Stomach (tissue), 4 donors: ENCODE measurements around the gene NAALADL2.

ENCODE experiments used
- POLR2A ChIP-seq, 4 donors: fragments of 450-650 bp; IDR thresholded peaks; one replicate each; pipeline ENCODE4 v1.6.1; 2016; ENCODE audit warnings: antibody characterized with exemption in 4 of 4, control low read depth in 2 of 4, mild to moderate bottlenecking in 1 of 4, moderate library complexity in 1 of 4
- POLR2AphosphoS5 ChIP-seq, 3 donors: sonication (generic); formaldehyde crosslinking; IDR thresholded peaks; one replicate each; pipeline ENCODE4 v1.6.1; 2016; ENCODE audit warnings: antibody characterized with exemption in 3 of 3
- TF ChIP-seq, protein P1 (sequence below), 7 experiments: fragments of 450-650 bp in 4 of 7; fragments of 200-600 bp in 3 of 7; sonication (generic) in 3 of 7; IDR thresholded peaks; one replicate each; pipeline ENCODE4 v1.5.1; 2016 to 2019; ENCODE audit warnings: antibody characterized with exemption in 7 of 7, control low read depth in 2 of 7, mild to moderate bottlenecking in 1 of 7

- TF ChIP-seq, protein P1, sequence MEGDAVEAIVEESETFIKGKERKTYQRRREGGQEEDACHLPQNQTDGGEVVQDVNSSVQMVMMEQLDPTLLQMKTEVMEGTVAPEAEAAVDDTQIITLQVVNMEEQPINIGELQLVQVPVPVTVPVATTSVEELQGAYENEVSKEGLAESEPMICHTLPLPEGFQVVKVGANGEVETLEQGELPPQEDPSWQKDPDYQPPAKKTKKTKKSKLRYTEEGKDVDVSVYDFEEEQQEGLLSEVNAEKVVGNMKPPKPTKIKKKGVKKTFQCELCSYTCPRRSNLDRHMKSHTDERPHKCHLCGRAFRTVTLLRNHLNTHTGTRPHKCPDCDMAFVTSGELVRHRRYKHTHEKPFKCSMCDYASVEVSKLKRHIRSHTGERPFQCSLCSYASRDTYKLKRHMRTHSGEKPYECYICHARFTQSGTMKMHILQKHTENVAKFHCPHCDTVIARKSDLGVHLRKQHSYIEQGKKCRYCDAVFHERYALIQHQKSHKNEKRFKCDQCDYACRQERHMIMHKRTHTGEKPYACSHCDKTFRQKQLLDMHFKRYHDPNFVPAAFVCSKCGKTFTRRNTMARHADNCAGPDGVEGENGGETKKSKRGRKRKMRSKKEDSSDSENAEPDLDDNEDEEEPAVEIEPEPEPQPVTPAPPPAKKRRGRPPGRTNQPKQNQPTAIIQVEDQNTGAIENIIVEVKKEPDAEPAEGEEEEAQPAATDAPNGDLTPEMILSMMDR (IDR thresholded peaks at IDR 0.05), result no peak
- TF ChIP-seq POLR2A (IDR thresholded peaks at IDR 0.05), result no peak
- no peak for TF ChIP-seq POLR2AphosphoS5 (IDR thresholded peaks at IDR 0.05)
Observed at GRCh38 chr3:175411946-175412345, 552.8 kb downstream of the NAALADL2 start.
